HG03439 (cell line): ENCODE data around the gene LRRC66.

ENCODE experiments used
- ATAC-seq: cut with Tn5 transposase; IDR thresholded peaks from one replicate; pipeline ENCODE4 v1.9.1; 2021; ENCODE audit warnings: mild to moderate bottlenecking, moderate library complexity; ENCODE audit not compliant: unreplicated experiment

Gene LRRC66

DNA sequence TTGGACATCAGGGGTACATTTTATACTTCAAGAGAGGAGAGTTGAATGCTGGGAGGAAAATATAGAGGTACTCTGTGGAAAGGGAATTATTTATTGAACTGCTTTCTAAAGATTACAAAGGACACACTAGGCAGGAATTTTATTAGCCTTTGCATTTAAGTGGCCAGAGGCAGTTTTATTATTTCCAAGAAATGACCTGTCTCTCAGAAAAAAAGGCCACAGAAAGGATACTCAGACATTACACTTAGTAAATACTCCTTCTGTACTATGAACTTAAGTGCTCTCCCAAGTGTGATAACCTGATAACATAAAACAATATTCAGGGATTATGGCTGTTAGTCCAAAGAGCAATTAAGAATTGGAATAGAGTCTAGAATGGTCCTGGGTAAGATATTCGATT, 7.5 kb downstream of the LRRC66 start:
- no peak for ATAC-seq

DNA sequence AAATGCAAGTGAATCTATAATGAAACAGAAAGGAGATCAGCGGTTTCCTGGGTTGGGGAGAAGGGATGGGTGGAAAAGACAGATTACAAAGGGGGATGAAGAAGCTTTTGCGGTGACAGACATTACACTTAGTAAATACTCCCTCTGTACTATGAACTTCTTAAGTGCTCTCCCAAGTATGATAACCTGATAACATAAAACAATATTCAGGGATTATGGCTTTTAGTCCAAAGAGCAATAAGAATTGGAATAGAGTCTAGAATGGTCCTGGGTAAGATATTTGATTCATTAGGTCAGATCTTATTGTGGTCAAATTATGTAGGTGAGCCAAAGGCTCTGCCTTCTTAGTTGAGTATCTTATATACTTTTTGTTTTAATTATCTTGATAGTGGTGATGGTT, 9.2 kb downstream of the LRRC66 start:
- no peak for ATAC-seq

DNA sequence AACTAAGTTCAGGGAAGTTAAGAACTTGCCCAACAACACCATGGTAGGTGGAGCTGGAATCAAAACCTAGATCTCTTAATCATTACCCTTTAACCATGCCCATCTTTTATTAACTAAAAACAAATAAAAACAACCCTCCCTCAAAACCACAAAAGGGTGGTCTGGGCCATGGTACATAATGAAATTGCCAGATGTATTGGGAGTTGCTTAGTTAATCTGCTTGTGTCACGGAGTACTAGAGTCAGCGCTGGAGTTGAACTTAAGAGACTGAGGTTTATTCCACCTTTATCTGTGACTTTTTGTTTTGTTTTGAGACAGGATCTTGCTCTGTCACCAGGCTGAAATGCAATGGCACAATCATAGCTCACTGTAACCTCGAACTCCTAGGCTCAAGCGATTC, 13.3 kb downstream of the LRRC66 start:
- no peak for ATAC-seq

DNA sequence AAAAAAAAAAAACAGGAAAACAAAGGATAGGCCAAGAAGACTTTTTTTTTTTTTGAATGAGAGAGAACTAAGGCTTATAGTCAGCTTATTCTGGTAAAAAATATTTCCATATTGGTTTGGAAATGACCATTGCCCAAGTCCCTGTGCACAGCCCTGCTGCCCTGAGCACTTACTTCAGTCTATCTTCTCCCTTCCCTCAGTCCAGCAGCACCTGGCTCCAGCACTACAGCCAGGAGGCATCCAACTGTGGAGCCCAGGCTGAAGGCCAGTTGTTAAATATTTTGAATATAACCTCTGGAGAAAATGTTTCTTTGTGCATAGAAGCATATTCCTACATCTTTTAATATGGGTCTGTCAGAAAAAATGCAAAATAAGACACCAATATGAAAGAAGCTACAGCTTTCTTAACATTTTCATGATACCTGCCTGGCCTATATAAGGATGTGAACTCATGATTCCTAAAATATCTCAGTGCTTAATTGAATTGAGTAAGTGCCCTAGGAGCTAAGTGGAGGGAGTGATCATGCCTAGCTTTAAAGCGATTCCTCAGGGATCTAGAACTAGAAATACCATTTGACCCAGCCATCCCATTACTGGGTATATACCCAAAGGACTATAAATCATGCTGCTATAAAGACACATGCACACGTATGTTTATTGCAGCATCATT, 14.4 kb downstream of the LRRC66 start:
- ATAC-seq: no peak

GRCh38 chr4:52004414-52004813, 15.7 kb downstream of the LRRC66 start:
- ATAC-seq: no peak

- no peak for ATAC-seq
Observed at GRCh38 chr4:52001616-52002015, 18.5 kb downstream of the LRRC66 start.

- no peak for ATAC-seq
Observed at GRCh38 chr4:51999250-51999649, 20.9 kb downstream of the LRRC66 start.

DNA sequence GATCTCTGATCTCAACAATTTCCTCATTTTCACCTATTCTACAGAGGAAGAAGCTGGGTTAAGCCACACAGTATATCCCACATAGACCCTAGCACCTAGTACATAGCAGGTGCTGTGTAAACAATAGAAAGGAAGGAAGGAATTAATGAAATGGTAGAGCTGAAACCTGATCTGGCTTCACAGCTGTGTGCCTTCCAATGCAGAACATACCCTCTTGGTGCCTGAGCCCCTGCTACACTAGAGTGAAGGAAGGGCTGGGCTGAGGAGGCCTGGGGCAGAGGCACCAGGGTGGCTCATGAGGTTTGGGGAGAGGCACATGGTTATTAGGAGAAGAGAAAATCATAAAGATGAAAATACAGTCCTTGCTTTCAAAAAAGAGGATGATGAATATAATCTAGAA, 21.3 kb downstream of the LRRC66 start:
- no peak for ATAC-seq

GRCh38 chr4:51997647-51998046, 22.5 kb downstream of the LRRC66 start:
- ATAC-seq: no peak

- no peak for ATAC-seq
Observed at GRCh38 chr4:51995647-51996220, 24.4 kb downstream of the LRRC66 start.

DNA sequence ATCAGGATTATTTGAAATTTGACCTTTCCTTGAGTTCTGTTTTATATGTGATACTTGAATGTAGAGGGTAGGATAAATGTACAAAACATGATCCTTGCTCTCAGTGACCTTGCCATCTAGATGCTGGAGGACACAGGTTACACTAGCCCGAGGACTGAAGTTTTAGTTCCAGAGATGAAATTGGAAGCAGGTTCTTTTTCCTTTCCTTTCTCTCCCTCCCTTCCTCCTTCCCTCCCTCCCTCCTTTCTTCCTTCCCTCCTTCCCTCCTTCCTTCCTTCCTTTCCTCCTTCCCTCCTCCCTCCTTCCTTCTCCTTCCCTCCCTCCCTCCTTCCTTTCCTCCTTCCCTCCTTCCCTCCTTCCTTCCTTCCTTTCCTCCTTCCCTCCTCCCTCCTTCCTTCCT, 54.3 kb downstream of the LRRC66 start:
- ATAC-seq: no peak

GRCh38 chr4:51963841-51964517, 56.2 kb downstream of the LRRC66 start:
- ATAC-seq: no peak

DNA sequence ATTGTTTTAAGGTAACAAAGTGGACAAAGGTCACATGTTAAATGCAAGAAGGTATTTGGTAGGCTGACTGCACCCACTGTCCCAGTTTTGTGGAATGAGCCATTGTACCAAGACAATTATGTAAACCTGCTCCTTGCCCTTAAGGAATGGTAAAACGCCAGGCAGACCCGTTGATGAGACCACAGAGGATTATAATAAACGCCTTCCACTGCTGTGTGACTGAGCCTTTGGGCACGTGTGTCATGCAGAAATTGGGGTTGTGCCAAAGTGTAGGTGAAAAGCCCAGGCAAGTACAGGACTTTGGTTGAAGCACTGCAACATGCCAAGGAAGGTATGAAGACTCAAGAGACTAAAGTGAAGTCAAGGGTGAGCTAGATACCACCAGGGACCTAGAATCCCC, 59.7 kb downstream of the LRRC66 start:
- ATAC-seq: no peak

DNA sequence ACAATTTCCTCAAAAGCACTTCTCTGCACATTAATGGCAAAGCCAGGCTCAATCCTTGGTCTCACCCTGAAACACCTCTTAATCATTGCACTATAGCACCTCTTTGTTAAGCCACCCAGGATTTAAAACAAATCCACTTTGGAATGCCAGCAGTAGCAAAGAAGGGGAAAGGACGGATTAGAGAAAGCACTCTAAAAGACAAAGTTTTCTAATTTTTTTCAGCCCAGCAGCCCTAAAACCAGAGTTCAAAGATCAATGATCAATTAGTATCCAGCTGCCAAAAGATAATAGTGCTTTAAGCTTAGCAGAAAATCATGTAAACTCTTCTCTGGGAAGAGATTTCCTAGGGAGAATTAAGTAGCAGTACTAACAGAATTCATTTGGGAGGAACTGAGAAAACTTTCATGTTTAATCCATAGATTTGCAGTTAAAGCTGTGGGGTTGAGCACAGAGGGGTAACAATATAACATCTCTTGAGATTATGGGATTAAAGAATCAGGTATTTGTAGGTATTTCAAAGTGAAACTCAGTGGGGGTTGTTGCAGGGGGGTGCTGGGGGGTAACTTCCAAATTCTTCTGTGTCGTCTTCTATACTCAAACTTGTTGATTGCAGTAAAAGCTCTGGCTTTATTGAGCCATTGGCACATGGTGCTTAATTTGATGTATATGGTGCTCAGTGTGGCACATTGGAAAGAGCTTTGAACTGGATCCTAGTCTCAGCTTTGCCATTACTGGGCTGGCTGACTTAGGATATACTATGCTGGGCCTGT, 61.8 kb downstream of the LRRC66 start:
- ATAC-seq: no peak
